Epithelial cell of esophagus (primary cell): ENCODE measurements around the gene ZNF552.
"Not testable (repeated sequence)": the region's sequence is repeated elsewhere in the genome, so short reads cannot be mapped to it uniquely, and the experiment has no call there.

Source experiments
- DNase-seq: peaks from one replicate; pipeline ENCODE4 v3.0.0; 2010; ENCODE audit warnings: low read depth
- H3K4me3 ChIP-seq: 2 replicates; pipeline ENCODE4 v1.5.1; 2011; ENCODE audit warnings: mild to moderate bottlenecking, low read length, control low read depth
- TF ChIP-seq, protein P1 (sequence below): IDR thresholded peaks from 2 replicates; pipeline ENCODE4 v1.5.1; 2011; ENCODE audit warnings: low read depth, mild to moderate bottlenecking, low read length, control low read depth, inconsistent platforms; ENCODE audit not compliant: insufficient read depth; ENCODE audit errors: missing control alignments

Gene ZNF552

DNA sequence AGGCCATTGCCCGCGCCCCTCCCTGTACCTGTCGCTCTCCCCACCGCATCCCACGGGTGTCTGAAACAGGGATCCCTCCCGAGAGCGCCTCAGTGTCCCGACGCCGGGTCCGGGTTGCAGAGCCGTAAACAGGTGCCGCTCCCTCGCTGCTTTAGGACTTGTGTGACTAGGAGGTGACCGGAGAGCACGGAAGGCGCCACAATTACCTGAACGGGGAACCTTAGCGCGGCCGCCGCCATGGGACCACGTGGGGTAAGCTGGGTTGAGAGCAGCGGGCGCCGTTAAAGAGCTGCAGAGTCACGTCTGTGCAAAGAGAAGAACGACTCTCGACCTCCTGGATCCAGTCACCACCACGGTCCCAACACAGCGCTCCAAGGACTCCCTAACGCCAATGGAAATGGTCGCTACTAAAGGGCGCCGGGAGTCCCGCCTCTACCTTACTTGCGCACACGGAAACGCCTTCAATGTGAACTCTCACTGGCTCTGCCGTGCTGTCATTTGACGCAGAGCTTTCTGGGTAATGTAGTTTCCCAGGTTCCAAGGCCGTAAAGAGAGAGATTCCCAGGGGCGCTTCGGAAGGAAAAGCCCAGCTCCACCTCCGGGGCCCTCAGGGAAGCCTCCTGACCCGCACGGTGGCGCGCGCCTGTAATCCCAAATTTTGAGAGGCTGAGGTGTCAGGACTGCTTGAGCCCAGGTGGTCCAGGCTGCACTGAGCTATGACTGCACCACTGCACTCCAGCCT is at the start of gene ZNF552:
Gene ZNF552, minus strand, starts transcription at position 409 of the 742 bp plus-strand sequence. Its CDS starts 170 bp downstream, at position 239.
- H3K4me3 ChIP-seq: peak within 1 kb of the TSS; percentile 90
- TF ChIP-seq, protein P1, sequence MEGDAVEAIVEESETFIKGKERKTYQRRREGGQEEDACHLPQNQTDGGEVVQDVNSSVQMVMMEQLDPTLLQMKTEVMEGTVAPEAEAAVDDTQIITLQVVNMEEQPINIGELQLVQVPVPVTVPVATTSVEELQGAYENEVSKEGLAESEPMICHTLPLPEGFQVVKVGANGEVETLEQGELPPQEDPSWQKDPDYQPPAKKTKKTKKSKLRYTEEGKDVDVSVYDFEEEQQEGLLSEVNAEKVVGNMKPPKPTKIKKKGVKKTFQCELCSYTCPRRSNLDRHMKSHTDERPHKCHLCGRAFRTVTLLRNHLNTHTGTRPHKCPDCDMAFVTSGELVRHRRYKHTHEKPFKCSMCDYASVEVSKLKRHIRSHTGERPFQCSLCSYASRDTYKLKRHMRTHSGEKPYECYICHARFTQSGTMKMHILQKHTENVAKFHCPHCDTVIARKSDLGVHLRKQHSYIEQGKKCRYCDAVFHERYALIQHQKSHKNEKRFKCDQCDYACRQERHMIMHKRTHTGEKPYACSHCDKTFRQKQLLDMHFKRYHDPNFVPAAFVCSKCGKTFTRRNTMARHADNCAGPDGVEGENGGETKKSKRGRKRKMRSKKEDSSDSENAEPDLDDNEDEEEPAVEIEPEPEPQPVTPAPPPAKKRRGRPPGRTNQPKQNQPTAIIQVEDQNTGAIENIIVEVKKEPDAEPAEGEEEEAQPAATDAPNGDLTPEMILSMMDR: no peak
- peak; percentile 95 for DNase-seq

DNA sequence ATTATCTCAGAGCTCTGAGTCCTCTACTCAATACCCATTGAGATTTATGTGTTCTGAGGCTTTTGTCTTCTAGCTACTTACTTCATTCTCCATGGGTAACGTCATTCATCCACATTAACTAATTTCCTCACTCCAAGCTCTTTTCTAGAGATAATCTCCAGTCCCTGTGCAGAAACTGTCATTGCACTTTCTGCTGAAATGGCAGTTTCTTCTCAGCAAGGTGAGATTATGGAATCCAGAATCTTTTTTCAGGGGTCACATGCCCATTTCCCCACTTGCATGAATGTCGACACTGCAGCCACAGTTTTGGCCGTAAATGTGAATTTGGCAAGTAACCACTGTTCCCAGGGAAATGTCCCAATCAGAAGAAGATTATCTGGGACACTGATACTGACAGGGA is 47.6 kb upstream of the ZNF552 start:
- not testable (repeated sequence) for DNase-seq

DNA sequence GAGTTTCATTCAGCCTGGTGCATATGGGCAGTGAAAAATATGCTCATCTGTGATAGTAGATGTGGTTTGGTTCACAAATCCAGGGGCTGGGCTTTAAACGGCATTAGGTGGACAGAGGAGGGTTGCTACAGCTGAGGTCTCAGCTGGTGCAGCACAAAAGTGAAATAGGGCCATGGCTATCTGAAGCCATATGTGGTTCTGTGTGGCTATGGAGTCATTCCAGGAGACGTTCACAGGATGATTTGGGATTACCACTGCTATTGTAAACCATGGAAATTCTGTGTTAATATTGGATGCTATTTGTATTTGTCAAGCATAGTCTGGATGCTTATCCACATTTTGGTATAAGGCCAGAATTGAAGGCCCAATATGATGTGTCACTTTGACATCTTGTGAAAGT is 39.4 kb upstream of the ZNF552 start:
- not testable (repeated sequence) for H3K4me3 ChIP-seq, DNase-seq

More for the DNA sequence above, 47.6 kb upstream of the ZNF552 start:
- H3K4me3 ChIP-seq: not testable (repeated sequence)

DNA sequence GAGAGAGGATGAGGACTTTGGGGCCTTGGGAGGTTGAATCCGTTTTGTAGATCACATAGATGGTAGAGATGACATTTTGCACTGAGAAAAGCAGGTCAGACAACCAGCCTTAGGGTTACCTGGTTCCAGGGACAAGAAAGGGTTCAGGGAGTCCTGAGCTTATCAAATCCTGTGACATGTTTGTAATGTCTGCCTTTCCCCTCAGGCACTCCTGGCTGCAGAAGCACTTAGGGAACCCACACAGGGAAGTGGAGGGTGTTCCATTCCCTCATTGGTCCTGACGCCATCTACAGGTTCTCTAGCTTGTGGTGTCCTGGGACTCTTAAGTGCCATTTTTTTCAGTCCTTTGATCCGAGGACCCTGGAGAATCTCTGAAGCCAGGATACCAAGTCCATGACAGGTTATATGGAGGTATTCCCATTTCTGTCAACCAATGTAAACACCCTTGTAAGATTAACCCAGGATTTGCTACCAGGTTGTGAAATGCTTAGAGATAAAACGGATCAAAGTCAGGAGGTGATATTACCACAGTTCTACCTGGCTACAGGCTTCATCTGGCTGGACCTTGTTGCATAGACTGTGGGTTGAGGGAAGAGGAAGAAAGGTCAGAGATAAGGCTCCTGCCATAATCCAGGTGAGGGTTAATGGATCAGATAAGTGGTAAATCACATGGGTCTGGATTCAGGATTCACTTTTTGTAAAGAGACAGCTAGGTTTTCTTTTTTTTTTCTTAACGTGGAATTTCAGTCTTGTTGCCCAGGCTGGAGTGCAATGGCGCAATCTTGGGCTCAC is 37.3 kb upstream of the ZNF552 start:
- not testable (repeated sequence) for DNase-seq, H3K4me3 ChIP-seq

DNA sequence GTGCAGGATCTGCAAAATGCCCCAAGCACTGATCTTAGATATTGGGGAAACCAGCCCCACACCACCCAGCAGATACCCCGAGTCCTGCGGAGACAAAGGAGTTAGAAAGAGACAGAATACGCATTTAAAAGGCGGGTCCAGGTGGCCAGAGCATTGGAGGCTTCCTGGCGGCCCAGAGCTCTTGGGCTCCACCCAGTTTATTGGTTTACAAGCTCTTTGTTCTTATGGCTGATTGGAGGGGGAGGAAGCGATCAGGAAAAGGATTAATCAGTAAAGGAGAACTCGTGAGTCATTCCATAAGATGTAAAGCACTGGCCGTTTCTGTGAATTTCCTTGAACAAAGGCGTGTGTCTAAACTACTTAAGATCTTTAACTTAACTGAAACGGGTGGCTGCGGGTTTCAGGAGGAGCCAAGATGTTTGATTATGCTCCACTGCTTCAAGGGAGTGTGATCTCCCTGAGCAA is 35.9 kb upstream of the ZNF552 start:
- peak; percentile 73 for DNase-seq

DNA sequence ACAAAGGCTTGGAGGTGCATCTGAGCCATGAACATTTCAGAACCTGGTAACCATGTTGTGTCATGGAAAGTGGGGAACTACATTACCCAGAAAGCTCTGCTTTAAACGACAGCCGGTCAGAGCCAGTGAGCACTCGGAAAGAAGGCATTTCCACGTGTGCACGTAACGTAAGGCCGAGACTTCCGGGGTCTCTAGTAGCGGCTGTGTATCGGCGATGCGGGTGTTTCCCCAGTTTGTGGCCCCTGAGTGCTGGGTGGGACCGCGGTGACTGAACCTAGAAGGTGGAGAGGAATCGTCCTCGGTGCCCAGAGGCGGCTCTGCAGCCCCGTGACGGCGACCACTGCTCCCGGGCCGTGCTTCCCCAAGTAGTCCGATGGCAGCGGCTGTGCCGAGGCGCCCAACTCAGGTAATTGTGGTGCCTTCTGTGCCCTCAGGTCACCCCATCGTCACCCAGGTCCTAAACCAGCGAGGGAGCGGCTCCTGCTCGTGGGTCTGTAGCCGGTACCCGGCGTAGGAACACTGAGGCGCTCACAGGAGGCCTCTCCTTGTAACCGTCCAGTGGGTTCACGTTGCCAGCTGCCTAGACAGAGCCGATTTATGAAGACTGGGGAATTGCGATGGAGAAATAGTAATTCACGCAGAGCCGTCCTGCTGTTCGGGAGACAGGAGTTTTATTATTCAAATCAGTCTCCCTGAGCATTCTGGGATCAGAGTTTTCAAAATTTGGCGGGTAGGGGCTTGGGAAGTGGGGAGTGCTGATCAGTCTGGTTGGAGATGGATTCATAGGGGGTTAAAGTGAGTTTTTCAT is 35.2 kb upstream of the ZNF552 start, which contains the start of gene ZNF587:
Gene ZNF587, plus strand, starts transcription at position 194 of the 808 bp plus-strand sequence. Its CDS starts 180 bp downstream, at position 374.
- DNase-seq: peak; percentile 89
- H3K4me3 ChIP-seq: peak within 1 kb of the TSS; percentile 80

More for the DNA sequence above, 35.9 kb upstream of the ZNF552 start:
- TF ChIP-seq, protein P1: no peak
- H3K4me3 ChIP-seq: peak overlapping the region; percentile 80

DNA sequence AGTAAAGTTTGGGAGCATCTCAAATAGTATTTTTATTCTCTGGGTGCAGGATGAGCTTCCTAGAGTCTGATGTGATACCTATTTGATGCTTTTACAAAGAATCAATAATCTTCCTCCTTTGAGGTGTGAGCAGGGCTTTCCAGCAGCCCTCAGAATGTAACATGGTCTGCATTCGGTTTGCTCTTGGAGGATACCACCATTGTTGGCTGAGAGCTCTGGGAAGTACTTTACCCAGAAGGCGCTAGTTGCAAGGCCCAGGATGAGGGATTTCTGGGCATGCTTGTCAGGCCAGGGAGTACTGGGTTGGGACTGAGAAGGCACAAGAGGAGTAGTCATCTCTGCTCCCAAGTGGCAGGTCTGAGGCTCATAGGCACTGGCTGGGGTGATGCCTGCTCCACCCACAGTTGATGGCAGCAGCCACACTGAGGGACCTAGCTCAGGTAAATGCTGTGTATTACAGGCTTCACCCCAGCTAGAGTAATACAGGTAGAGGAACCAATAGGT is 34.5 kb upstream of the ZNF552 start:
- not testable (repeated sequence) for DNase-seq
- peak overlapping the region; percentile 80 for H3K4me3 ChIP-seq

DNA sequence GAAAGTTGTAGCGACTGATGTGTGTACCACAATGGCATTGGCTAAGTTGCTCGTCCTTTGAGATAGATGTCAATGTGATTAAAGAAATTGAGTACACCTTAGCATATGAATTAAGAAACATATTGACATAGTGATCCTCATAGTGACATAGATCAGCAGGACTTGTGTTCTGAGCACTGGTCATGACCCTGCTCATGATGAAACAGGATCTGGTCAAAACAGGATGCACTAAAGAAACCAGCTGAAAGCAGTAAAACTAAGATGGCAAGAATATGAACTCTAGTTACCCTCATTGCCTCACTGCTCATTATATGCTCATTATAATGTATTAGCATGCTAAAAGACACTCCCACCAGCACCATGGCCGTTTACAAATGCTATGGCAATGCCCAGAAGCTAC is 32.5 kb upstream of the ZNF552 start:
- not testable (repeated sequence) for H3K4me3 ChIP-seq

DNA sequence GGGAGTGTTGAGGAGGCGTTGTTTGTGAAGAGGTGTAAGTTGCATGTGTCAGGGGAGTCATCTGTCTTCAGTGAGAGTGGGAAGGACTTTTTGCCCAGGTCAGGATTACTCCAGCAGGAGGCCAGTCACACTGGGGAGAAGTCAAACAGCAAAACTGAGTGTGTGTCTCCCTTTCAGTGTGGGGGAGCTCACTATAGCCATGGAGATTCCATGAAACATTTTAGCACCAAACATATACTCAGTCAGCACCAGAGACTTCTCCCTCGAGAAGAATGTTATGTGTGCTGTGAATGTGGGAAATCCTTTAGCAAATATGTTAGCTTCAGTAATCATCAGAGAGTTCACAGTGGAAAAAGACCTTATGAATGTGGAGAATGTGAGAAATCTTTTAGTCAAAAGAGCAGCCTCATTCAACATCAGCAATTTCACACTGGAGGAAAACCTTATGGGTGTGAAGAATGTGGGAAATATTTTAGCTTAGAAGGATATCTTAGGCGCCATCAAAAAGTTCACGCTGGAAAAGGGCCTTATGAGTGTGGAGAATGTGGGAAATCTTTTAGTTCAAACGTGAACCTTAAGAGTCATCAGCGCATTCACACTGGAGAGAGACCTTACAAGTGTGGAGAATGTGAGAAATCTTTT is 26.5 kb upstream of the ZNF552 start:
- TF ChIP-seq, protein P1: no peak
- no peak overlapping the region for H3K4me3 ChIP-seq
- no peak for DNase-seq

More for the DNA sequence above, 32.5 kb upstream of the ZNF552 start:
- DNase-seq: not testable (repeated sequence)

DNA sequence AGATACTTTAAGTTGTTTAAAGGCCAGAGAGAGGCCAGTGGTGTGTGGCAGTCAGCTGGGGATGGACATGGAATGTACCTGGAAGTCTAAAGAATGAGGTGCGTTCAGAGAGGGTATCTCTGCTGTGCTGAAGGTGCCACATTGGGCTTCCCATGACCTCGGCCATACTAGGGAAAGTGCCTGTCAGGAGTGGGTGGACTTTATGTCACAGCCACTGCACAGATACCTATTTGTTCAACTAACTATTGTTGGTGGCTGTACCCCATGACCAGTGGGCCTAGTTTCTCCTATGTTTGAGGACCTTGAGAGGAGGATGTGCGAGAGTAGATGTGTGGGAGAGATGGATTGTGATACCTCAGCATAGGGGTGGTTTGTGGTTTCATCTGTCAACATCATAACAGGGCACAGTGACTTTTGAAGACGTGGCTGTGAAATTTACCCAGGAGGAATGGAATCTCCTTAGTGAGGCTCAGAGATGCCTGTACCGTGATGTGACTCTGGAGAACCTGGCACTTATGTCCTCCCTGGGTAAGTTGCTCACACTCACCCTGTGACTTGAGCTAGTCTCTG is 24.0 kb upstream of the ZNF552 start:
- H3K4me3 ChIP-seq, DNase-seq: not testable (repeated sequence)

DNA sequence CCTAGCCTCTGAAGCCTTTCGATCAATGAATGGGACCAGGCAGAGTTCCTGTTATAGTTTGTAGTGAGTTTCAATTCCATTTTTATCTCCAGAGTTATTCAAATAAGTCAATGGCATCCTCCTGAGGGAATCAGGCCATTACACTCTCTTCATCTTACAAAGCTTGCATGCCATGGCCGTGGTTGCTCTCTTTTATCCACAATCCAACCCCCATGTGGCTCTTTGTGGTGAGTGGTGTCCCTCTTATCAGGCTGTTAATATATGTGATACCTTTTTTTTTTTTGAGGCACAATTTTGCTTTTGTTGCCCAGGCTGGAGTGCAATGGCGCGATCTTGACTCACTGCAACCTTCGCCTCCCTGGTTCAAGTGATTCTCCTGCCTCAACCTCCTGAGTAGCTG is 22.3 kb upstream of the ZNF552 start:
- not testable (repeated sequence) for DNase-seq, H3K4me3 ChIP-seq
